ENCODE results near the gene GSK3B. TPM values are rescaled to one million over a fixed set of nuclear protein-coding genes. Genes with fewer than 3 reads are reported as not detected.

The GSK3B gene
- total RNA-seq, 1 experiment from 2014 or later = 56.6 TPM

GRCh38 chr3:119974656-119975055 is 119.6 kb downstream of the GSK3B start:
- Histone ChIP-seq H3K9me3 (ENCODE audit: low read depth, low read length, poor library complexity, severe bottlenecking) (no peaks in the 10 kb centered on the region), H3K4me1 (ENCODE audit: insufficient read depth, low read length, poor library complexity, severe bottlenecking) (no peaks in the 10 kb centered on the region), H3K4me3 (ENCODE audit: low read depth, low read length, poor library complexity, severe bottlenecking) (no peak overlapping the region), H3K27ac (ENCODE audit: low read depth, low read length, poor library complexity, severe bottlenecking) (no peak overlapping the region), H3K36me3 (ENCODE audit: insufficient read depth, low read length, poor library complexity, severe bottlenecking) (no peaks in the 10 kb centered on the region), H3K27me3 (replicated peaks; ENCODE audit: insufficient read depth, low read depth, low read length, poor library complexity) (no peaks in the 10 kb centered on the region)
- BruUV-seq (replicated peaks) = no TSS peak
- POLR2A ChIA-PET (ENCODE audit: low non-redundant PET) = no interaction called here
- no peak for DNase-seq (ENCODE audit: low spot score)
- TF ChIP-seq EZH2 (IDR thresholded peaks at IDR 0.05; ENCODE audit: borderline replicate concordance, low read depth, low read length, poor library complexity, severe bottlenecking) = no peak
- TF ChIP-seq, protein P1, sequence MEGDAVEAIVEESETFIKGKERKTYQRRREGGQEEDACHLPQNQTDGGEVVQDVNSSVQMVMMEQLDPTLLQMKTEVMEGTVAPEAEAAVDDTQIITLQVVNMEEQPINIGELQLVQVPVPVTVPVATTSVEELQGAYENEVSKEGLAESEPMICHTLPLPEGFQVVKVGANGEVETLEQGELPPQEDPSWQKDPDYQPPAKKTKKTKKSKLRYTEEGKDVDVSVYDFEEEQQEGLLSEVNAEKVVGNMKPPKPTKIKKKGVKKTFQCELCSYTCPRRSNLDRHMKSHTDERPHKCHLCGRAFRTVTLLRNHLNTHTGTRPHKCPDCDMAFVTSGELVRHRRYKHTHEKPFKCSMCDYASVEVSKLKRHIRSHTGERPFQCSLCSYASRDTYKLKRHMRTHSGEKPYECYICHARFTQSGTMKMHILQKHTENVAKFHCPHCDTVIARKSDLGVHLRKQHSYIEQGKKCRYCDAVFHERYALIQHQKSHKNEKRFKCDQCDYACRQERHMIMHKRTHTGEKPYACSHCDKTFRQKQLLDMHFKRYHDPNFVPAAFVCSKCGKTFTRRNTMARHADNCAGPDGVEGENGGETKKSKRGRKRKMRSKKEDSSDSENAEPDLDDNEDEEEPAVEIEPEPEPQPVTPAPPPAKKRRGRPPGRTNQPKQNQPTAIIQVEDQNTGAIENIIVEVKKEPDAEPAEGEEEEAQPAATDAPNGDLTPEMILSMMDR (conservative IDR thresholded peaks at IDR 0.05; ENCODE audit: low read depth, low read length) = no peak
- intact Hi-C loops (cut with micrococcal nuclease; ENCODE audit: unreplicated experiment) = no loop called here
- CTCF ChIA-PET = no interaction called here

DNA sequence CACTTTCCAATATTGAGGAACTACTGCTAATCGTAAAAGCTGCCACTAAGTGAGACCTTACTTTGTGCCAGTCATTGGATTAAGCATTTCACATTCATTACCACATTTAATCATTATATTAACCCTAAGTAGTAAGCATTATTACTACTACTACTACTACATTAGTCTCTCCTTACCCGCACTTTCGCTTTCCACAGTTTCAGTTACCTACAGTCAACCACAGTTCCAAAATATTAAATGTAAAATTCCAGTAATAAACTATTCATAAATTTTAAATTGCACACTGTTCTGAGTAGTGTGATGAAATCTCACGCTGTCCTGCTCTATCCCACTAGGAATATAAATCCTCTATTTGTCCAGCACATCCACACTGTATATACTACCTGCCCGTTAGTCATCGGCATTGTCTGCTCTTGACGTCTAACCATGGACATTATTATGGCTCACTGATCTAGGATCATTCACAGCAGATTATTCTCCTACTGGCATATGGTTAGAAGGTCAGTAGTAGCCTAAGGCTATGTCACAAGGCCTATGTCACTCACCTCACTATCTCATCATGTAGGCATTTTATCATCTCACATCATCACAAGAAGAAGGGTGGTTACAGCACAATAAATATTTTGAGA is 121.1 kb downstream of the GSK3B start:
- intact Hi-C loops (cut with micrococcal nuclease; ENCODE audit: unreplicated experiment) = no loop called here
- Histone ChIP-seq H3K9me3 (ENCODE audit: low read depth, low read length, poor library complexity, severe bottlenecking) (no peaks in the 10 kb centered on the region), H3K4me1 (ENCODE audit: insufficient read depth, low read length, poor library complexity, severe bottlenecking) (no peaks in the 10 kb centered on the region), H3K36me3 (ENCODE audit: insufficient read depth, low read length, poor library complexity, severe bottlenecking) (no peaks in the 10 kb centered on the region), H3K27ac (ENCODE audit: low read depth, low read length, poor library complexity, severe bottlenecking) (no peak overlapping the region), H3K4me3 (ENCODE audit: low read depth, low read length, poor library complexity, severe bottlenecking) (no peak overlapping the region), H3K27me3 (replicated peaks; ENCODE audit: insufficient read depth, low read depth, low read length, poor library complexity) (no peaks in the 10 kb centered on the region)
- ChIA-PET POLR2A (ENCODE audit: low non-redundant PET) (no interaction called here), CTCF (no interaction called here)
- TF ChIP-seq EZH2 (IDR thresholded peaks at IDR 0.05; ENCODE audit: borderline replicate concordance, low read depth, low read length, poor library complexity, severe bottlenecking) = no peak
- TF ChIP-seq, protein P1 (conservative IDR thresholded peaks at IDR 0.05; ENCODE audit: low read depth, low read length) = no peak
- no peak for DNase-seq (ENCODE audit: low spot score)
- no TSS peak for BruUV-seq (replicated peaks)

DNA sequence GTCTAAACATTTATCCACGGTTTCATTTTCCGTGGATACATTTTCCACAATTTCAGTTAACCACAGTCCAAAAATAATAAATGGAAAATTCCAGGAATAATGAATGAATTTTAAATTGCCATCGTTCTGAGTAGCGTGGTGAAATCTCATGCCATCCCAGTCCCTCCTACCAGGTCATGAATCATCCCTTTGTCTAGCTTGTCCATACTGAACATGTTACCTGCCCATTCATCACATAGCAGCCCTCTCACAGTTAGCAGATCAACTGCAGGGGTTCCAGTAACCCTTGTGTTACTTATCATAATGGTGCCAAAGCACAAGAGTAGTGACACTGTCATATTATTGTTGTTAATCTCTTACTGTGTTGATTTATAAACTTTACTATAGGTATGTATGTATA is 124.5 kb downstream of the GSK3B start:
- TF ChIP-seq EZH2 (IDR thresholded peaks at IDR 0.05; ENCODE audit: borderline replicate concordance, low read depth, low read length, poor library complexity, severe bottlenecking) = no peak
- TF ChIP-seq, protein P1 (conservative IDR thresholded peaks at IDR 0.05; ENCODE audit: low read depth, low read length) = no peak
- no peaks in the 10 kb centered on the region for H3K36me3 ChIP-seq (ENCODE audit: insufficient read depth, low read length, poor library complexity, severe bottlenecking)
- H3K27ac ChIP-seq (ENCODE audit: low read depth, low read length, poor library complexity, severe bottlenecking) = no peak overlapping the region
- POLR2A ChIA-PET (ENCODE audit: low non-redundant PET) = no interaction called here
- CTCF ChIA-PET = no interaction called here
- no peaks in the 10 kb centered on the region for H3K27me3 ChIP-seq (replicated peaks; ENCODE audit: insufficient read depth, low read depth, low read length, poor library complexity)
- no peaks in the 10 kb centered on the region for H3K9me3 ChIP-seq (ENCODE audit: low read depth, low read length, poor library complexity, severe bottlenecking)
- BruUV-seq (replicated peaks) = no TSS peak
- no peaks in the 10 kb centered on the region for H3K4me1 ChIP-seq (ENCODE audit: insufficient read depth, low read length, poor library complexity, severe bottlenecking)
- intact Hi-C loops (cut with micrococcal nuclease; ENCODE audit: unreplicated experiment) = no loop called here
- DNase-seq (ENCODE audit: low spot score) = no peak
- no peak overlapping the region for H3K4me3 ChIP-seq (ENCODE audit: low read depth, low read length, poor library complexity, severe bottlenecking)
